Dendritic cell treated with granulocyte-macrophage colony-stimulating factor and Interleukin-4, amounts not matched to agents 40 ng/mL and 50 ng/mL, for 4 days (primary cell): ENCODE data around the gene ZNF511.
A peak's percentile ranks its signal among the peaks of the same experiment; 100 is the strongest.

ENCODE experiments used
- H3K27ac Mint-ChIP-seq: one replicate; pipeline ENCODE4 v1.8.0; 2022; ENCODE audit warnings: mild to moderate bottlenecking, mixed read lengths
- H3K27me3 Mint-ChIP-seq: one replicate; pipeline ENCODE4 v1.8.0; 2022; ENCODE audit warnings: mild to moderate bottlenecking, mixed read lengths
- H3K36me3 Mint-ChIP-seq: one replicate; pipeline ENCODE4 v1.8.0; 2022; ENCODE audit warnings: low read depth, mixed read lengths
- H3K4me1 Mint-ChIP-seq: one replicate; pipeline ENCODE4 v1.8.0; 2022; ENCODE audit warnings: low read depth, mixed read lengths
- H3K4me3 Mint-ChIP-seq: one replicate; pipeline ENCODE4 v1.8.0; 2022; ENCODE audit warnings: mild to moderate bottlenecking, moderate library complexity, mixed read lengths
- H3K9me3 Mint-ChIP-seq: one replicate; pipeline ENCODE4 v1.8.0; 2022; ENCODE audit warnings: mixed read lengths
- intact Hi-C: fragments of 100-400 bp; cut with micrococcal nuclease; formaldehyde crosslinking; loops from one replicate; pipeline ENCODE4 v1.15.0; 2022

Gene ZNF511

GRCh38 chr10:133336118-133336576 is 27.4 kb downstream of the ZNF511 start:
- peaks cover 12% of the 10 kb centered on the region for H3K4me1 Mint-ChIP-seq
- H3K4me3 Mint-ChIP-seq = no peak overlapping the region
- intact Hi-C loops = no loop called here
- no peaks in the 10 kb centered on the region for H3K9me3 Mint-ChIP-seq
- no peak overlapping the region for H3K27ac Mint-ChIP-seq
- H3K27me3 Mint-ChIP-seq = peaks cover 40% of the 10 kb centered on the region
- H3K36me3 Mint-ChIP-seq = no peaks in the 10 kb centered on the region

- Mint-ChIP-seq H3K27me3 (peaks cover 40% of the 10 kb centered on the region), H3K36me3 (no peaks in the 10 kb centered on the region), H3K9me3 (no peaks in the 10 kb centered on the region), H3K27ac (no peak within 1 kb of the TSS), H3K4me3 (peak within 1 kb of the TSS; percentile 38), H3K4me1 (peaks cover 12% of the 10 kb centered on the region)
- intact Hi-C loops = no loop called here
Observed at GRCh38 chr10:133336577-133337369, 28.1 kb downstream of the ZNF511 start, which contains the start of gene CALY. Gene CALY, minus strand, starts transcription at chr10:133336896. Its CDS starts 7,907 bp downstream, at chr10:133328989.

- intact Hi-C loops = no loop called here
- Mint-ChIP-seq H3K27me3 (peaks cover 38% of the 10 kb centered on the region), H3K4me3 (no peak overlapping the region), H3K36me3 (no peaks in the 10 kb centered on the region), H3K9me3 (no peaks in the 10 kb centered on the region), H3K27ac (no peak overlapping the region), H3K4me1 (peaks cover 11% of the 10 kb centered on the region)
Observed at GRCh38 chr10:133337370-133337725, 28.6 kb downstream of the ZNF511 start.

- intact Hi-C loops = no loop called here
- Mint-ChIP-seq H3K4me1 (peaks cover 5% of the 10 kb centered on the region), H3K9me3 (no peaks in the 10 kb centered on the region), H3K27ac (no peak overlapping the region), H3K4me3 (no peak overlapping the region), H3K36me3 (no peaks in the 10 kb centered on the region), H3K27me3 (peaks cover 34% of the 10 kb centered on the region)
Observed at GRCh38 chr10:133338080-133339071, 29.7 kb downstream of the ZNF511 start.

- no peaks in the 10 kb centered on the region for H3K36me3 Mint-ChIP-seq
- intact Hi-C loops = no loop called here
- H3K27me3 Mint-ChIP-seq = peaks cover 37% of the 10 kb centered on the region
- H3K27ac Mint-ChIP-seq = no peak overlapping the region
- H3K9me3 Mint-ChIP-seq = no peaks in the 10 kb centered on the region
- H3K4me3 Mint-ChIP-seq = no peak overlapping the region
- H3K4me1 Mint-ChIP-seq = peaks cover 2% of the 10 kb centered on the region
Observed at GRCh38 chr10:133339708-133340380, 31.1 kb downstream of the ZNF511 start.

- Mint-ChIP-seq H3K27ac (no peak overlapping the region), H3K4me3 (no peak overlapping the region), H3K4me1 (no peaks in the 10 kb centered on the region)
Observed at GRCh38 chr10:133341983-133342382, 33.3 kb downstream of the ZNF511 start.

GRCh38 chr10:133342942-133343341 is 34.2 kb downstream of the ZNF511 start:
- H3K36me3 Mint-ChIP-seq = no peaks in the 10 kb centered on the region
- no peak overlapping the region for H3K27ac Mint-ChIP-seq
- intact Hi-C loops = no loop called here
- no peaks in the 10 kb centered on the region for H3K9me3 Mint-ChIP-seq
- H3K27me3 Mint-ChIP-seq = peaks cover 51% of the 10 kb centered on the region
- H3K4me1 Mint-ChIP-seq = no peaks in the 10 kb centered on the region
- H3K4me3 Mint-ChIP-seq = no peak overlapping the region

More at GRCh38 chr10:133341983-133342382, 33.3 kb downstream of the ZNF511 start:
- intact Hi-C loops = no loop called here
- peaks cover 45% of the 10 kb centered on the region for H3K27me3 Mint-ChIP-seq
- no peaks in the 10 kb centered on the region for H3K36me3 Mint-ChIP-seq
- H3K9me3 Mint-ChIP-seq = no peaks in the 10 kb centered on the region

GRCh38 chr10:133343558-133343957 is 34.8 kb downstream of the ZNF511 start:
- Mint-ChIP-seq H3K4me1 (no peaks in the 10 kb centered on the region), H3K27ac (no peak overlapping the region), H3K9me3 (no peaks in the 10 kb centered on the region), H3K4me3 (no peak overlapping the region), H3K27me3 (peaks cover 53% of the 10 kb centered on the region), H3K36me3 (no peaks in the 10 kb centered on the region)
- intact Hi-C loops = no loop called here

- peaks cover 4% of the 10 kb centered on the region for H3K4me1 Mint-ChIP-seq
- no peaks in the 10 kb centered on the region for H3K36me3 Mint-ChIP-seq
- H3K27me3 Mint-ChIP-seq = peaks cover 56% of the 10 kb centered on the region
- H3K27ac Mint-ChIP-seq = no peak overlapping the region
- no peak overlapping the region for H3K4me3 Mint-ChIP-seq
- intact Hi-C loops = no loop called here
- H3K9me3 Mint-ChIP-seq = no peaks in the 10 kb centered on the region
Observed at GRCh38 chr10:133344236-133344635, 35.5 kb downstream of the ZNF511 start.

- Mint-ChIP-seq H3K36me3 (no peaks in the 10 kb centered on the region), H3K9me3 (no peaks in the 10 kb centered on the region), H3K27ac (no peak overlapping the region), H3K4me3 (no peak overlapping the region), H3K27me3 (peaks cover 60% of the 10 kb centered on the region), H3K4me1 (peaks cover 6% of the 10 kb centered on the region)
- intact Hi-C loops = no loop called here
Observed at GRCh38 chr10:133346413-133346812, 37.7 kb downstream of the ZNF511 start.

GRCh38 chr10:133347710-133348517 is 39.2 kb downstream of the ZNF511 start:
- peaks cover 54% of the 10 kb centered on the region for H3K27me3 Mint-ChIP-seq
- intact Hi-C loops = no loop called here
- no peak overlapping the region for H3K4me3 Mint-ChIP-seq
- H3K9me3 Mint-ChIP-seq = no peaks in the 10 kb centered on the region
- H3K36me3 Mint-ChIP-seq = no peaks in the 10 kb centered on the region
- H3K27ac Mint-ChIP-seq = no peak overlapping the region
- peaks cover 6% of the 10 kb centered on the region for H3K4me1 Mint-ChIP-seq

GRCh38 chr10:133349160-133349568 is 40.5 kb downstream of the ZNF511 start:
- intact Hi-C loops = no loop called here
- H3K27ac Mint-ChIP-seq = no peak overlapping the region

GRCh38 chr10:133349577-133350011 is 40.9 kb downstream of the ZNF511 start:
- Mint-ChIP-seq H3K36me3 (peaks cover 8% of the 10 kb centered on the region), H3K9me3 (no peaks in the 10 kb centered on the region), H3K27me3 (peaks cover 41% of the 10 kb centered on the region), H3K4me3 (no peak overlapping the region), H3K27ac (no peak overlapping the region), H3K4me1 (peaks cover 6% of the 10 kb centered on the region)
- intact Hi-C loops = no loop called here

More at GRCh38 chr10:133349160-133349568, 40.5 kb downstream of the ZNF511 start:
- peaks cover 4% of the 10 kb centered on the region for H3K36me3 Mint-ChIP-seq
- no peaks in the 10 kb centered on the region for H3K9me3 Mint-ChIP-seq
- H3K27me3 Mint-ChIP-seq = peaks cover 45% of the 10 kb centered on the region
- no peak overlapping the region for H3K4me3 Mint-ChIP-seq
- peaks cover 6% of the 10 kb centered on the region for H3K4me1 Mint-ChIP-seq
